GM23338 (cell line): ENCODE data around the gene FBXO30. TPM values are rescaled to one million over a fixed set of nuclear protein-coding genes. Genes with fewer than 3 reads are reported as not detected.

Experiments
- ATAC-seq: fragments of 200-7000 bp; cut with Tn5 transposase; 3 replicates; pipeline ENCODE4 v1.9.1; 2020
- DNase-seq: peaks from one replicate; pipeline ENCODE4 v3.0.0-alpha.2; 2015; ENCODE audit warnings: low spot score
- H2AFZ ChIP-seq: fragments of 200-600 bp; sonication (generic); 2 replicates; pipeline ENCODE4 v1.8.0; 2016; ENCODE audit warnings: antibody characterized with exemption, mild to moderate bottlenecking, moderate library complexity
- H3F3A ChIP-seq: fragments of 200-600 bp; sonication (generic); replicated peaks from 2 replicates; pipeline ENCODE4 v1.8.0; 2017; ENCODE audit warnings: antibody characterized with exemption, mixed run types, low read depth
- H3K27ac ChIP-seq: fragments of 200-600 bp; sonication (generic); 2 replicates; pipeline ENCODE4 v1.6.1; 2016; ENCODE audit warnings: low read depth
- H3K27me3 ChIP-seq: fragments of 200-600 bp; sonication (generic); 2 replicates; pipeline ENCODE4 v1.8.0; 2016; ENCODE audit warnings: mild to moderate bottlenecking, mixed run types, moderate library complexity; ENCODE audit not compliant: insufficient read depth
- H3K36me3 ChIP-seq: fragments of 200-600 bp; sonication (generic); 2 replicates; pipeline ENCODE4 v1.8.0; 2016; ENCODE audit warnings: mild to moderate bottlenecking; ENCODE audit not compliant: insufficient read depth
- H3K4me1 ChIP-seq: fragments of 200-600 bp; sonication (generic); 2 replicates; pipeline ENCODE4 v1.8.0; 2016; ENCODE audit warnings: mild to moderate bottlenecking, moderate library complexity; ENCODE audit not compliant: insufficient read depth
- H3K4me2 ChIP-seq: fragments of 200-600 bp; sonication (generic); 2 replicates; pipeline ENCODE4 v1.7.1; 2017; ENCODE audit warnings: mixed run types
- H3K4me3 ChIP-seq: fragments of 200-600 bp; sonication (generic); 2 replicates; pipeline ENCODE4 v1.6.1; 2016; ENCODE audit warnings: mixed run types
- H3K79me2 ChIP-seq: fragments of 200-600 bp; sonication (generic); replicated peaks from 2 replicates; pipeline ENCODE4 v1.8.0; 2017; ENCODE audit warnings: mild to moderate bottlenecking; ENCODE audit not compliant: insufficient read depth
- H3K9me2 ChIP-seq: fragments of 200-600 bp; sonication (generic); 2 replicates; pipeline ENCODE4 v1.8.0; 2017; ENCODE audit not compliant: insufficient read depth
- H4K20me1 ChIP-seq: fragments of 200-600 bp; sonication (generic); replicated peaks from 2 replicates; pipeline ENCODE4 v1.8.0; 2017; ENCODE audit warnings: mild to moderate bottlenecking; ENCODE audit not compliant: insufficient read depth
- H3K27ac Mint-ChIP-seq: 2 replicates; pipeline ENCODE4 v1.8.0; 2020; ENCODE audit warnings: inconsistent platforms, mild to moderate bottlenecking, moderate library complexity, mixed read lengths
- H3K27me3 Mint-ChIP-seq: 3 replicates; pipeline ENCODE4 v1.8.0; 2022; ENCODE audit warnings: low read depth, mild to moderate bottlenecking, moderate library complexity, mixed read lengths, inconsistent platforms; ENCODE audit not compliant: insufficient read depth, poor library complexity
- H3K36me3 Mint-ChIP-seq: 3 replicates; pipeline ENCODE4 v1.8.0; 2021; ENCODE audit warnings: low read depth, mild to moderate bottlenecking, inconsistent platforms, moderate library complexity, mixed read lengths
- H3K4me1 Mint-ChIP-seq: 3 replicates; pipeline ENCODE4 v1.8.0; 2020; ENCODE audit warnings: mild to moderate bottlenecking, inconsistent platforms, mixed read lengths
- H3K4me3 Mint-ChIP-seq: 3 replicates; pipeline ENCODE4 v1.8.0; 2021; ENCODE audit warnings: moderate library complexity, mild to moderate bottlenecking, inconsistent platforms, mixed read lengths
- H3K9me3 Mint-ChIP-seq: 3 replicates; pipeline ENCODE4 v1.8.0; 2020; ENCODE audit warnings: moderate library complexity, mild to moderate bottlenecking, inconsistent platforms, mixed read lengths
- CREB1 ChIP-seq: fragments of 250-450 bp; sonication (Bioruptor Pico); IDR thresholded peaks from 2 replicates; pipeline ENCODE4 v1.5.0; 2020; ENCODE audit warnings: low read depth, mild to moderate bottlenecking, moderate library complexity
- ETS1 ChIP-seq: IDR thresholded peaks from 2 replicates; pipeline ENCODE4 v1.6.1; 2016; ENCODE audit warnings: antibody characterized with exemption
- EZH2 ChIP-seq: fragments of 200-600 bp; sonication (generic); IDR thresholded peaks from one replicate; pipeline ENCODE4 v1.8.0; 2017; ENCODE audit warnings: antibody characterized with exemption, mild to moderate bottlenecking, low read depth; ENCODE audit not compliant: unreplicated experiment
- EZH2phosphoT487 ChIP-seq: fragments of 200-600 bp; sonication (generic); IDR thresholded peaks from one replicate; pipeline ENCODE4 v1.8.1; 2018; ENCODE audit warnings: antibody characterized with exemption; ENCODE audit not compliant: unreplicated experiment
- JUNB ChIP-seq: IDR thresholded peaks from one replicate; pipeline ENCODE4 v1.6.1; 2016; ENCODE audit warnings: antibody characterized with exemption; ENCODE audit not compliant: unreplicated experiment
- NANOG ChIP-seq: IDR thresholded peaks from 2 replicates; pipeline ENCODE4 v1.6.1; 2016; ENCODE audit warnings: antibody characterized with exemption, borderline replicate concordance
- POLR2AphosphoS5 ChIP-seq: IDR thresholded peaks from 2 replicates; pipeline ENCODE4 v1.6.1; 2016; ENCODE audit warnings: antibody characterized with exemption, low read depth
- REST ChIP-seq: IDR thresholded peaks from one replicate; pipeline ENCODE4 v1.6.1; 2018; ENCODE audit warnings: antibody characterized with exemption; ENCODE audit not compliant: unreplicated experiment
- STAT1 ChIP-seq: IDR thresholded peaks from one replicate; pipeline ENCODE4 v1.6.1; 2016; ENCODE audit warnings: antibody characterized with exemption; ENCODE audit not compliant: unreplicated experiment
- ZNF114 ChIP-seq: fragments of 250-450 bp; sonication (Bioruptor Pico); IDR thresholded peaks from 2 replicates; pipeline ENCODE4 v1.5.0; 2020; ENCODE audit warnings: mild to moderate bottlenecking, moderate library complexity
- ZNF331 ChIP-seq: fragments of 250-450 bp; sonication (Bioruptor Pico); IDR thresholded peaks from 2 replicates; pipeline ENCODE4 v1.5.0; 2020; ENCODE audit warnings: low read depth, mild to moderate bottlenecking, moderate library complexity
- ZNF462 ChIP-seq: fragments of 250-450 bp; sonication (Bioruptor Pico); IDR thresholded peaks from 2 replicates; pipeline ENCODE4 v1.5.0; 2020; ENCODE audit warnings: mild to moderate bottlenecking, moderate library complexity
- polyA plus RNA-seq: library from polyadenylated mRNA; unstranded; fragments of >200 nt; fragmentation: Nextera tagmentation; extraction: Ambion mirVana; gene quantifications from 2 replicates; pipeline ENCODE4 v1.2.1, GENCODE V29; 2016
- total RNA-seq: library from RNA; depleted of rRNA; stranded (reverse); fragments of >200 nt; shearing (Covaris generic); gene quantifications from 2 replicates; pipeline ENCODE4 v1.2.3, GENCODE V29; 2014
- TF ChIP-seq, protein P1 (sequence below), 2 experiments: fragments of 200-600 bp in 1 of 2; sonication (generic) in 1 of 2; conservative IDR thresholded peaks; 2 replicates each; pipeline versions ENCODE4 v1.5.1 to v1.6.1; 2016 to 2017; ENCODE audit warnings: antibody characterized with exemption in 2 of 2, low read depth in 2 of 2, mild to moderate bottlenecking in 2 of 2, moderate library complexity in 1 of 2

Gene FBXO30
- total and polyA plus RNA-seq, 2 experiments from 2014 or later: 6.5 to 21.3 TPM

DNA sequence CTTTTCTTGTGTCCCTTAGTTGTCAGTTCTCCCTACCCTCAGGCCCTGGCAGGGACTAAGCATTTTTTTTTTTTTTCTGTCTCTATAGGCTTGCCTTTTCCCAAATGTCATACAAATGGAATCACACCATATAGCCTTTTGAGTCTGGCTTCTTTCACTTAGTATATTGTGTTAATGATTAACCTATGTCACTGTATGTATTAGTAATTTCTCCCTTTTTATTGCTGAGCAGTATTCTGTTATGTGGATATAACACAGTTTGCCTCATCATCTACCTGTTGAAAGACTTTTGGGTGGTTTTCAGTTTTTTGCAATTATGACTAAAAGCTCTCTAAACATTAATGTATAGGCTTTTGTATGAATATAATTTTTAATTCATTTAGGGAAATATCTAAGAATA lies 16.0 kb upstream of the FBXO30 start:
- DNase-seq (no peak), ATAC-seq (no peak)
- H4K20me1 ChIP-seq: no peaks in the 10 kb centered on the region
- H3K27me3 ChIP-seq: no peaks in the 10 kb centered on the region
- Mint-ChIP-seq H3K4me1 (peaks cover 14% of the 10 kb centered on the region; the same call in 2 of the 3 replicates), H3K27ac (no peak overlapping the region), H3K27me3 (no peaks in the 10 kb centered on the region), H3K9me3 (no peaks in the 10 kb centered on the region), H3K4me3 (no peak overlapping the region), H3K36me3 (no peaks in the 10 kb centered on the region)
- no peak overlapping the region for H3K4me3 ChIP-seq
- TF ChIP-seq NANOG (no peak), ZNF462 (CRISPR knock-in tag) (no peak), ZNF331 (CRISPR knock-in tag) (no peak), CREB1 (CRISPR knock-in tag) (no peak), ZNF114 (CRISPR knock-in tag) (no peak), REST (no peak), ETS1 (no peak), EZH2phosphoT487 (no peak), EZH2 (no peak), STAT1 (no peak), JUNB (no peak), POLR2AphosphoS5 (no peak)
- TF ChIP-seq, protein P1, sequence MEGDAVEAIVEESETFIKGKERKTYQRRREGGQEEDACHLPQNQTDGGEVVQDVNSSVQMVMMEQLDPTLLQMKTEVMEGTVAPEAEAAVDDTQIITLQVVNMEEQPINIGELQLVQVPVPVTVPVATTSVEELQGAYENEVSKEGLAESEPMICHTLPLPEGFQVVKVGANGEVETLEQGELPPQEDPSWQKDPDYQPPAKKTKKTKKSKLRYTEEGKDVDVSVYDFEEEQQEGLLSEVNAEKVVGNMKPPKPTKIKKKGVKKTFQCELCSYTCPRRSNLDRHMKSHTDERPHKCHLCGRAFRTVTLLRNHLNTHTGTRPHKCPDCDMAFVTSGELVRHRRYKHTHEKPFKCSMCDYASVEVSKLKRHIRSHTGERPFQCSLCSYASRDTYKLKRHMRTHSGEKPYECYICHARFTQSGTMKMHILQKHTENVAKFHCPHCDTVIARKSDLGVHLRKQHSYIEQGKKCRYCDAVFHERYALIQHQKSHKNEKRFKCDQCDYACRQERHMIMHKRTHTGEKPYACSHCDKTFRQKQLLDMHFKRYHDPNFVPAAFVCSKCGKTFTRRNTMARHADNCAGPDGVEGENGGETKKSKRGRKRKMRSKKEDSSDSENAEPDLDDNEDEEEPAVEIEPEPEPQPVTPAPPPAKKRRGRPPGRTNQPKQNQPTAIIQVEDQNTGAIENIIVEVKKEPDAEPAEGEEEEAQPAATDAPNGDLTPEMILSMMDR (conservative IDR thresholded peaks at IDR 0.05; ENCODE audit: low read depth in 2 of 2): no peak
- no peaks in the 10 kb centered on the region for H3K79me2 ChIP-seq
- 0 out of 2 replicates have a peak, but pooled peaks cover under 1% of the 10 kb centered on the region for H3K4me1 ChIP-seq
- H2AFZ ChIP-seq: no peak overlapping the region
- no peaks in the 10 kb centered on the region for H3K9me2 ChIP-seq
- no peaks in the 10 kb centered on the region for H3K36me3 ChIP-seq
- no peaks in the 10 kb centered on the region for H3F3A ChIP-seq
- no peak overlapping the region for H3K27ac ChIP-seq
- H3K4me2 ChIP-seq: no peak overlapping the region
